Measurements from ENCODE around the gene JAML.

Gene JAML, protein sequence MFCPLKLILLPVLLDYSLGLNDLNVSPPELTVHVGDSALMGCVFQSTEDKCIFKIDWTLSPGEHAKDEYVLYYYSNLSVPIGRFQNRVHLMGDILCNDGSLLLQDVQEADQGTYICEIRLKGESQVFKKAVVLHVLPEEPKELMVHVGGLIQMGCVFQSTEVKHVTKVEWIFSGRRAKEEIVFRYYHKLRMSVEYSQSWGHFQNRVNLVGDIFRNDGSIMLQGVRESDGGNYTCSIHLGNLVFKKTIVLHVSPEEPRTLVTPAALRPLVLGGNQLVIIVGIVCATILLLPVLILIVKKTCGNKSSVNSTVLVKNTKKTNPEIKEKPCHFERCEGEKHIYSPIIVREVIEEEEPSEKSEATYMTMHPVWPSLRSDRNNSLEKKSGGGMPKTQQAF

DNA sequence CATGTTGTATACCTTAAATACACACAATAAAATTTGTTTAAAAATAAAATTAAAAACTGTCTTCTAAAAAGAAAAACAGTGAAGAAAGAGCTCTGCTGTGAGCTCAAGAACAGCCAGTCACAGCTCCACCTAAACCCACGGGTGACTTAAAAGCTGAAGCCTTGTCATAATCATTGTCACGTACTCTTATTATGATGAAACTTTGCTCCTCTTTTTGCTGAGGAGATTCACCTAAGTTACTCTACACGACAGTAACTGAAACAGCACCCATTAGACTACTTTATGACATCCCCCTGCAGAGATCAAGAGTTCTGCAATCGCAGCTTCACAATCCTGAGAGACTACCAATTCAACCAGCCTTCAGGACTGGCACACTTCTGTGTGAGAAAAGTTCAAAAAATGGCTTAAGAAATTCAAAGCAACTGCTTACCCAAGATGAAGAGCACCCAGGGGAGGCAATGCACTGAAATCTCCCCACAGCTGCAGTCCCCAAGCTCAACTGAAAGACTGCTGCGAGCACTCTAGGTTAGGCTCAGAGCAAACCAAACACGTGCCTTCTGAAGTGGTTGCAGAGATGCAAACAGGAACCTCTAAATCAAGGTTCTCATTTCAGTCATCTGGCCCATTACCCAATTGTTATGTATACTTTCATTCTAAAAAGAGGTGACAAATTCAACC, at the start of gene JAML:
TSS of gene JAML (minus strand) at position 501 of the 678 bp plus-strand sequence. CDS start 10,145 bp downstream, outside the sequence.
- peak; percentile 51 to 55 for DNase-seq (ENCODE audit: low read depth in 2 of 2)

DNA sequence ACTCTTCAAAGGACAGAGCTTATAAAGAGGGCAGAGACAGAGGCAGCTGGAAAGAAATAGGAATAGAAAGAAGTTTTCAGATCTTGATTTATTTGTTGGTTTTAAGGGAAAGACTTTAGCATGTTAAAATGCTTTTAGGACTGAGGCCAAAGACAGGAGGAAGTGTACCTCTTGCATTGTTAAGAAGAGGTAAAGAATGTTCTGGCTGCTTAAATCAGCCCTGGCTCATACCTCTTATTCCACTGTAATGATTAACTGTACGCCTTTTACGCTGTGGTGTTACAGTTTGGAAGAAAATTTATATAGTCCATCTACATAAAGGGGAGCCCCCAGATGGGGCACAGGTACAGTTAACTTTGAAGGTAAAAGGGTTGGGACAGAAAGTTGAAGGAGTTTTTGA, 49.4 kb upstream of the JAML start:
- DNase-seq (ENCODE audit: low read depth in 2 of 2), result no peak

DNA sequence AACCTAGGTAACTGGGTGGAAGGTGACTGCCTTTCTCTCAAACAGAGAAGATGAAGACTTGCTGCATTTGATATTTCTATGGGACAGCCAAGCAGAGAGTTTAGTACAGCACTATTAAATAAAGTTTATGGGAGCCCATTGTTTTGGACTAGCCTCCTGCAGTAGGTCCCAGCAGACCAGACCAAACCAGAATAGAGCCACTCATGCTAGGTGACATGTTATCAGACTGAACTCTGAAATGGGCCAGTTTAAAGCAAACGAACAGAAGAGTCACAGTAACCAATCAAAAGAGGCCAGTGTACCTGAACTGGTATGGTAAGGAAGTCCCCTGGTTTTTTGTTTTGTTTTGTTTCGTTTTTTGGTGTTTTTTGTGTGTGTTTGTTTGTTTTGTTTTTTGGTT, 47.2 kb upstream of the JAML start:
- no peak for DNase-seq (ENCODE audit: low read depth in 2 of 2)

DNA sequence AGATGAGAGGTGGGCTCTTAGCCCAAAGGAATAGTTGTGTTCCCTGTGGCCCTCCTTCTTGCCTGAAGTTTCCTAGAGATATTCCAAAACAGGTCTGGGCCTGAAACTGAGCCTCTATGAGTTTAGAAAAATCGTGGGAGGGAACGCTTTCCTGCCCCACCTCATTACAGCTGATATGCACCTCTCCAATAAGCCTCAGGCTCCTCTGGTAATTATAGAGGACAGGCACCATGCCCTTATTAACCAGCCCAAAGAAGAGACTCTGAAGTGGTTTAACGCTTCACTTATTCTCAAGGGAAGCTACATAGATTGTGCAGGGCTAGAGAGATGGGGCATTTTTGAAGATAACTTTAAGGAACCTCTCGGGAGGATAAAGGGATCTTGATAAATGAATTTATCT, 42.7 kb upstream of the JAML start:
- no peak for DNase-seq (ENCODE audit: low read depth in 2 of 2)

GRCh38 chr11:118265954-118266353, 41.1 kb upstream of the JAML start:
- no peak for DNase-seq (ENCODE audit: low read depth in 2 of 2)

DNA sequence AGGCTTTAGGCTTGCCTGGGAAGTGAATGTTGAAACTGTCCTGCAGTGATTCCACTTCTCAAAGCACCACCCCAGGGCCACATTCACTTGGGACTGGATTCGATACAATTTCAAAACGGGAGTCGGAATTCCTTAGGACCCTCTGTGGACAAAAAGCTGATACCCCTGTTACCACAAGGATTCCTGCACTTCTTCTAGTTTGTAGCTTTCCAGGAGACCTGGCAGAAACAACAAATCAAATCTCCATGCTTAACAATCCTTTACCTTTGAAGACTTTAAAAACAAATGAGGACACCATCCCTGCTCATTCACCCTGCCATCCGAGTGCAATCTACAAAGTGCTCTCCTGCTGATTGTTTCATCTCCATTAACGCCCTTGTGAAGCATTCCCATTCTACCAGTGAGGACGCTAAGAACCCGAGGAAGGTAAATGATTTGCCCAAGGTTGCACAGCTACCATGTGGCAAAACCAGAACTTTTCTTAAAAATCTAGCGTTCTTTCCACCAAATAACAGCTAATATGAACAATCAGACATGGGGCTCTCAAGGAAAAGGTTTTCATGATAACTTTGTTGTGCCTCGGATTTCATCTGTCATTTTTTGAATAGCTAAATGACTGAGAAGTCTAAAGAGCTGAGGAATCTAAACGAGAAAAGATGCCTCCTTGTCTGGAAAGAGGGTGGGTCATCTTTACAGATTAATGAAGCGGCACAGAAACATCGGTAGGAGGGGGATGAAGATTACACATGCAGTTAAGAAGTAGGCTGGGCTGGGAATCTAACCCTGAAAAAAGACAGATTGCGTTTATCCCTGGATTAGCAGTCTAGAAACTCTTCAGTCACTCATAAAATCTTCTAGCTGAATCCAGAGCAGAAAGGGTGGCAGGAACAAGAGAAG, 40.0 kb upstream of the JAML start:
- no peak for DNase-seq (ENCODE audit: low read depth in 2 of 2)

GRCh38 chr11:118263695-118264568, 39.1 kb upstream of the JAML start, which contains the start of gene MPZL2:
TSS of gene MPZL2 (minus strand) at chr11:118264297. CDS start at chr11:118264153, 144 bp downstream.
- no peak for DNase-seq (ENCODE audit: low read depth in 2 of 2)

DNA sequence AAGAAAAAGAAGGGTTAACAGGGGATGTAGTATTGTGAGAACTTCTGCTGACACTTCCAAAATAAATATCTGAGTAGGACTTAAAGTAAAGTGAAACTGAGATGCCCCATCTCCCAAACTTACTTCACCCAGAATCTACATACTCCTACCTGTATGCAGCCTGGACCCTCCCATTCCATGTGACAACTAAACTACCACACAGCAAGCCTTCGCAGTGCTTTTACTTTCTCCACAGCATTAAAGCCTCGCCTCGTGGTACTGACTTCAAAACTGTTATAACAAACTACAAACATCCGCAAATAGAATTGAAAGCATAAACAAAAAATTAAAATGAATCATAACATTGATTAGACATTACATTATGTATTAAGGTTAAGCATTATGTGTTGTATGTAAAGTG, 38.3 kb upstream of the JAML start:
- DNase-seq (ENCODE audit: low read depth in 2 of 2), result no peak

DNA sequence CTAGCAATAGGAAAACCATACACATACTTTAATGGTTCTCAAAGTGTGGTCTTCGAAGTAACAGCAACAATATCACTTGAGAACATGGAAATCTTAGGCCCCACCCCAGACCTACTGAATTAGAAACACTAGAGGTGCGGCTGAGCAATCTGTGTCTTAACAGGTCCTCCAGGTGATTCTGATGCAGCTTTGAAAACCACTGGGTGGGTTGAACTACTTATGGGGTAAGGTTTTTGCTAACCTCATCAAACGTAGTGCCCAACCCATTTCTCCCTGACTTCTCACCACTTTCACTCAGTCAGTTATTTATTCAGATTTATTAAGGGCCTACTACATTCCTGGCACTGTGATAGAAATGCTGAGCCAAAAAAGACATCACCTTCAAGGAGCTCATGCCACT, 35.5 kb upstream of the JAML start:
- DNase-seq (ENCODE audit: low read depth in 2 of 2), result no peak

DNA sequence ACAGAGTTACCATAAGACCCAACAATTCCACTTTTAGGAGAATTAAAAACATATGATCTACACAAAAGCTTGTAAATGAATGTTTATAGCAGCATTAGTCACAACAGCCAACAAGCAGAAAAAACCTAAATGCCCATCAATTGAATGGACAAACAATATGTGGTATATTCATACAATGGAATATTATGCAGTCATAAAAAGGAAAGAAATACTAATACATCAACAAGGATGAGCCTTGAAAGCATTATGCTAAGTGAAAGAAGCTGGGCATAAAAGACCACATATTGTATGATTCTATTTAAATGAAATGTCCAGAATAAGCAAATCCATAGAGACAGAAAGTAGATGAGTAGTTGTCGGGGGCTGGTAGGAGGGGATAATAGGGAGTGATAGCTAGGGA, 34.3 kb upstream of the JAML start:
- no peak for DNase-seq (ENCODE audit: low read depth in 2 of 2)

- no peak for DNase-seq (ENCODE audit: low read depth in 2 of 2)
These were observed 33.6 kb upstream of the JAML start for GRCh38 chr11:118258410-118258809.

DNA sequence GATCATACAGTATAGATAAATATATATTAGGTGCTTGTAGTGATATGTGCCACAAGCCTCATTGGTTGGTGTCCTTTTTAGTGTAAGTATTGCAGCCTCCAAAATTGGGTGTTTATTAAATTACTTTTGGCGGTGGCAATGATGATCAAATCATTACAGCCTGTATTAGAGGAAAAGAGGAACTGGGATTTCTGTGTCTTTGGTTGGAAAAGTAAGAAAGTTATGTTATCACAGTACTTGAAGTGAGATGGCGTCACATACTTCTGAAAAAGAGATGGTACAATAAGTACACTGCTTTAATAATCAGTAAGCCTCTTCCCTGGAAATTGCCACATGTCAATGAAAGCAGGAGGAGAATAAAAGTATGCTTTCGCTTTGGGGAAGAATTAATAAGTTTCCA, 27.9 kb upstream of the JAML start:
- DNase-seq (ENCODE audit: low read depth in 2 of 2), result no peak

DNA sequence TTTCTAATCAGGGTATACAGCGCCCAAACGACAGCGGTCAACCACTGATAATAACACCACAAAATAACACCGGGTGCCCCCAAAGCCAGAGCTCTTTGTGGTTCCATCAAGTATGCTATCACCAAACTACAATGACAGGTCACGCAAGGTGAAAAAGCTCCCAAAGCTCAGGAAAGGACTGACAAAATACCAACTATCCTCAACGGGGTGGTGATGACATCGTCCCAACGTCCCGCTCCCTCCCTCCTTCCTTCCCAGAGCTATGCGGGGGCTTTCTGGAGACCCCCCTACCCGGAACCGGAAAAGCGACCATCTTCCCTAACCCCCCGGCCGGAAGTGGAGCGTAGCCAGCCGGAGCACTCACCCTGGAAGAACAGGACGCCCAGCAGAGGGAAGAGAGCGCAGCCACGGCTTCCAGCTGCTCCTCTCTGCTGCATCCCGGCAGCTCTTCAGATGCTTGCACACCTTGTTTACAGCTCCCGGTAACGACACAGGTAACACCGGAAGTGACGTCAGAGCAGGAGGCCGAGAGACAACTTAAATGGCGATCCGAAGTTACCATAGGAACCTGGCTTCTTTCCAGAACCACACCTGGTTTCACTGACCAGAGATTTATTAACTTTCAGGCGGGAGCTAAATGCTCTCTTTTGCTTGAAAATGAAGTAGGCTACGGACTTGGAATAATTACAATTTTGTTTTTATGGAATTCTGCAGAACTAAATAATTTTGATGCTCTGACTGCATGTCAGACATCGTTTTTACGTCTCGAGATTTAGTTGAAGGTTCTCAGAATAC, 27.2 kb upstream of the JAML start, which contains the start of gene MPZL3:
TSS of gene MPZL3 (minus strand) at position 508 of the 795 bp plus-strand sequence. CDS start at position 437, 71 bp downstream.
- DNase-seq (ENCODE audit: low read depth in 2 of 2), result peak; percentile 70 to 74

DNA sequence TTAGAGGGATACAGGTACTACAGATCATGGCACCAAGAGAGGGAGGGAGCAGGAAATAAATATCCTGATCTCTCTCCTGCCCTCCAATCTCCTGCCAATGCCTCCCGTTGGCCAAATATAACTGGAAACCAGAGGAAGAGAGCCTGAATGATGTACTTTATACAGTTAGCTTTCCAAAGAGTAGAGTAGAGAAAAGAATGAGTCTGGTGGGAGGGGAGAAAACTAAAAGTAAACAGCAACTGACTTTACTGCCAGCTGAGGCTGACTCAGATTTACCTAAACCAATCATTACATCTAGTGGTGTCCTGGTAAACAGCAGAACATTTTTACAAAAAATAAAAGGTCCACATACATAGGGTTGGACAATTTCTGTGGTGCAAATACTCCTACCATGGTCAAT, 22.2 kb upstream of the JAML start:
- DNase-seq (ENCODE audit: low read depth in 2 of 2), result no peak

- DNase-seq (ENCODE audit: low read depth in 2 of 2), result no peak
These were observed 21.2 kb upstream of the JAML start for GRCh38 chr11:118245936-118246562.

DNA sequence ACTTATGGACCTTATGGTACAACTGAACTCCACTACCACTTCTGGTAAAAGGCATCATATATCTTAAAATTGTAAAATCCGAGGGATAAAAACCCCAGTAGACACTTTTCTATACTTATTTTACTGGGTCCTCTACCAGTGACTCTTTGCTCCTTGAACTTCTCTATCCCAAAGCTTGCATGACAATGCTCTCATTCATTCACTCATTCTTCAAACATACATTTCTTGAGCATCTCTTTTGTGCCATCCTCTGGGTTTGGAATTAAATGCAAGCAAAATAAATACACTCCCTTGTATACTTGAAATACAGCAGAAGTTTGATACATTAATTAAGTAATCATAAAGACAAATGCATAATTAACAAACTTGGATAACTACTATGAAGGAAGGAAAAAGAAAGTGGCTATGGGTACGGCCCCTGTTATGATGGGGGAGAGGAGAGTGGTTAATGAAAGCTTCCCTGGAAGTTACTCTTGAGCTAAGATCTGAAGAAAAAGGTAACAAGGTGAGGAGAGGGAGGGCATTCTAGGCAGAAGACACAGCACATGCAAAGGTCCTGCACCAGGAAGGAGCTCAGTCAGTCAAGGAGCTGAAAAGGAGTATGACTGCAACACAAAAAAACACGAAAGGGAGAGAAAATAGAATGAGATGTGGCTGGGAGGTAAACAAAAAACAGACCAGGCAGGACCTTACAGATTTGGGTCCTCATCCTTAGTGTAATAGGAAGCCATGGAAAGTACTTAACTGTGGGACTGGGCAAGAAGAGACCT, 19.4 kb upstream of the JAML start:
- DNase-seq (ENCODE audit: low read depth in 2 of 2), result no peak

DNA sequence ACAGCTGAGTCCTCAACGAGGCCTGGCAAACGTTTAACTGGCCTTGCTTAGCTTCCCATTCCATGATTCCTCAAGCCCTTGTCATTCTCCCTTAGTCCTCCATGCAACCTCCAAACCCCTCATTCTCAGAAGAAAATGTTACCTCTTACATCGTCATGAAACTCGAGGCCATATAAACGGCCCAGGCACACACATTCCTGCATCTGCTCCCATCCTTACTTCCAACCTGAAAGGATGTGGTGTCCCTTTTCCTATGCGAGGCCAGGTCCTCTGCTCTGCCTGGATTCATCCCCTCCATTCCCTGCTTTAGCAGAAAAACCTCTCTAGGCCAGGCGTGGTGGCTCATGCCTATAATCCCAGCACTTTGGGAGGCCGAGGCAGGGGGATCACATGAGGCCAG, 18.4 kb upstream of the JAML start:
- no peak for DNase-seq (ENCODE audit: low read depth in 2 of 2)

DNA sequence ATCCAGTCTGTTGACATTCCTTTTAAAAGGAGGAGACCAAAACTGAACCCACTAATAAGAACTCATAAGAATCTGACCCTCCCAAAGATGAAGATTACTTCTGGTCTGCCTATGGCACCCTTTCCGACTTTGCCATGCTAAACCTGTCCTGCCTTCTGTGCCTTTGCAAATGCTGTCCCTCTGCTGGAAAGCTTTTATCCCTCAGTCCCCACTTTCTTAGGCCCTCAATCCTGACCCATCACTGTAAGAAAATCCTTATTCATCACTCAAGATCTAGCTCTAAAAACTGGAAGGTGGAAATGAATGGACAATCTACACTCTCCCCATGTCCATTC, 16.9 kb upstream of the JAML start:
- DNase-seq (ENCODE audit: low read depth in 2 of 2), result no peak

Measured in stimulated activated CD4-positive, alpha-beta T cell treated with anti-CD3 and anti-CD28 coated beads, Interleukin-15, amount 100 ng/mL, for 48 hours (primary cell).